GM23338 (cell line): Measurements from ENCODE around the gene CTDSP1. TPM values are rescaled to one million over a fixed set of nuclear protein-coding genes. Genes with fewer than 3 reads are reported as not detected.

Experiments used
- ATAC-seq: fragments of 200-7000 bp; cut with Tn5 transposase; 3 replicates; pipeline ENCODE4 v1.9.1; 2020
- DNase-seq: peaks from one replicate; pipeline ENCODE4 v3.0.0-alpha.2; 2015; ENCODE audit warnings: low spot score
- H2AFZ ChIP-seq: fragments of 200-600 bp; sonication (generic); 2 replicates; pipeline ENCODE4 v1.8.0; 2016; ENCODE audit warnings: antibody characterized with exemption, mild to moderate bottlenecking, moderate library complexity
- H3F3A ChIP-seq: fragments of 200-600 bp; sonication (generic); replicated peaks from 2 replicates; pipeline ENCODE4 v1.8.0; 2017; ENCODE audit warnings: antibody characterized with exemption, mixed run types, low read depth
- H3K27ac ChIP-seq: fragments of 200-600 bp; sonication (generic); 2 replicates; pipeline ENCODE4 v1.6.1; 2016; ENCODE audit warnings: low read depth
- H3K27me3 ChIP-seq: fragments of 200-600 bp; sonication (generic); 2 replicates; pipeline ENCODE4 v1.8.0; 2016; ENCODE audit warnings: mild to moderate bottlenecking, mixed run types, moderate library complexity; ENCODE audit not compliant: insufficient read depth
- H3K36me3 ChIP-seq: fragments of 200-600 bp; sonication (generic); 2 replicates; pipeline ENCODE4 v1.8.0; 2016; ENCODE audit warnings: mild to moderate bottlenecking; ENCODE audit not compliant: insufficient read depth
- H3K4me1 ChIP-seq: fragments of 200-600 bp; sonication (generic); 2 replicates; pipeline ENCODE4 v1.8.0; 2016; ENCODE audit warnings: mild to moderate bottlenecking, moderate library complexity; ENCODE audit not compliant: insufficient read depth
- H3K4me2 ChIP-seq: fragments of 200-600 bp; sonication (generic); 2 replicates; pipeline ENCODE4 v1.7.1; 2017; ENCODE audit warnings: mixed run types
- H3K4me3 ChIP-seq: fragments of 200-600 bp; sonication (generic); 2 replicates; pipeline ENCODE4 v1.6.1; 2016; ENCODE audit warnings: mixed run types
- H3K79me2 ChIP-seq: fragments of 200-600 bp; sonication (generic); replicated peaks from 2 replicates; pipeline ENCODE4 v1.8.0; 2017; ENCODE audit warnings: mild to moderate bottlenecking; ENCODE audit not compliant: insufficient read depth
- H3K9me2 ChIP-seq: fragments of 200-600 bp; sonication (generic); 2 replicates; pipeline ENCODE4 v1.8.0; 2017; ENCODE audit not compliant: insufficient read depth
- H4K20me1 ChIP-seq: fragments of 200-600 bp; sonication (generic); replicated peaks from 2 replicates; pipeline ENCODE4 v1.8.0; 2017; ENCODE audit warnings: mild to moderate bottlenecking; ENCODE audit not compliant: insufficient read depth
- H3K27ac Mint-ChIP-seq: 2 replicates; pipeline ENCODE4 v1.8.0; 2020; ENCODE audit warnings: inconsistent platforms, mild to moderate bottlenecking, moderate library complexity, mixed read lengths
- H3K27me3 Mint-ChIP-seq: 3 replicates; pipeline ENCODE4 v1.8.0; 2022; ENCODE audit warnings: low read depth, mild to moderate bottlenecking, moderate library complexity, mixed read lengths, inconsistent platforms; ENCODE audit not compliant: insufficient read depth, poor library complexity
- H3K36me3 Mint-ChIP-seq: 3 replicates; pipeline ENCODE4 v1.8.0; 2021; ENCODE audit warnings: low read depth, mild to moderate bottlenecking, inconsistent platforms, moderate library complexity, mixed read lengths
- H3K4me1 Mint-ChIP-seq: 3 replicates; pipeline ENCODE4 v1.8.0; 2020; ENCODE audit warnings: mild to moderate bottlenecking, inconsistent platforms, mixed read lengths
- H3K4me3 Mint-ChIP-seq: 3 replicates; pipeline ENCODE4 v1.8.0; 2021; ENCODE audit warnings: moderate library complexity, mild to moderate bottlenecking, inconsistent platforms, mixed read lengths
- H3K9me3 Mint-ChIP-seq: 3 replicates; pipeline ENCODE4 v1.8.0; 2020; ENCODE audit warnings: moderate library complexity, mild to moderate bottlenecking, inconsistent platforms, mixed read lengths
- CREB1 ChIP-seq: fragments of 250-450 bp; sonication (Bioruptor Pico); IDR thresholded peaks from 2 replicates; pipeline ENCODE4 v1.5.0; 2020; ENCODE audit warnings: low read depth, mild to moderate bottlenecking, moderate library complexity
- CTCF ChIP-seq, 2 experiments: fragments of 200-600 bp in 1 of 2; sonication (generic) in 1 of 2; conservative IDR thresholded peaks; 2 replicates each; pipeline versions ENCODE4 v1.5.1 to v1.6.1; 2016 to 2017; ENCODE audit warnings: antibody characterized with exemption in 2 of 2, low read depth in 2 of 2, mild to moderate bottlenecking in 2 of 2, moderate library complexity in 1 of 2
- ETS1 ChIP-seq: IDR thresholded peaks from 2 replicates; pipeline ENCODE4 v1.6.1; 2016; ENCODE audit warnings: antibody characterized with exemption
- EZH2 ChIP-seq: fragments of 200-600 bp; sonication (generic); IDR thresholded peaks from one replicate; pipeline ENCODE4 v1.8.0; 2017; ENCODE audit warnings: antibody characterized with exemption, mild to moderate bottlenecking, low read depth; ENCODE audit not compliant: unreplicated experiment
- EZH2phosphoT487 ChIP-seq: fragments of 200-600 bp; sonication (generic); IDR thresholded peaks from one replicate; pipeline ENCODE4 v1.8.1; 2018; ENCODE audit warnings: antibody characterized with exemption; ENCODE audit not compliant: unreplicated experiment
- JUNB ChIP-seq: IDR thresholded peaks from one replicate; pipeline ENCODE4 v1.6.1; 2016; ENCODE audit warnings: antibody characterized with exemption; ENCODE audit not compliant: unreplicated experiment
- NANOG ChIP-seq: IDR thresholded peaks from 2 replicates; pipeline ENCODE4 v1.6.1; 2016; ENCODE audit warnings: antibody characterized with exemption, borderline replicate concordance
- POLR2AphosphoS5 ChIP-seq: IDR thresholded peaks from 2 replicates; pipeline ENCODE4 v1.6.1; 2016; ENCODE audit warnings: antibody characterized with exemption, low read depth
- STAT1 ChIP-seq: IDR thresholded peaks from one replicate; pipeline ENCODE4 v1.6.1; 2016; ENCODE audit warnings: antibody characterized with exemption; ENCODE audit not compliant: unreplicated experiment
- ZNF331 ChIP-seq: fragments of 250-450 bp; sonication (Bioruptor Pico); IDR thresholded peaks from 2 replicates; pipeline ENCODE4 v1.5.0; 2020; ENCODE audit warnings: low read depth, mild to moderate bottlenecking, moderate library complexity
- polyA plus RNA-seq: library from polyadenylated mRNA; unstranded; fragments of >200 nt; fragmentation: Nextera tagmentation; extraction: Ambion mirVana; gene quantifications from 2 replicates; pipeline ENCODE4 v1.2.1, GENCODE V29; 2016
- total RNA-seq: library from RNA; depleted of rRNA; stranded (reverse); fragments of >200 nt; shearing (Covaris generic); gene quantifications from 2 replicates; pipeline ENCODE4 v1.2.3, GENCODE V29; 2014
- TF ChIP-seq, protein P1 (sequence below): fragments of 250-450 bp; sonication (Bioruptor Pico); IDR thresholded peaks from 2 replicates; pipeline ENCODE4 v1.5.0; 2020; ENCODE audit warnings: mild to moderate bottlenecking, moderate library complexity
- TF ChIP-seq, protein P2 (sequence below): IDR thresholded peaks from one replicate; pipeline ENCODE4 v1.6.1; 2018; ENCODE audit warnings: antibody characterized with exemption; ENCODE audit not compliant: unreplicated experiment

The CTDSP1 gene
- total and polyA plus RNA-seq, 2 experiments from 2014 or later, result 6.7 to 21.8 TPM

DNA sequence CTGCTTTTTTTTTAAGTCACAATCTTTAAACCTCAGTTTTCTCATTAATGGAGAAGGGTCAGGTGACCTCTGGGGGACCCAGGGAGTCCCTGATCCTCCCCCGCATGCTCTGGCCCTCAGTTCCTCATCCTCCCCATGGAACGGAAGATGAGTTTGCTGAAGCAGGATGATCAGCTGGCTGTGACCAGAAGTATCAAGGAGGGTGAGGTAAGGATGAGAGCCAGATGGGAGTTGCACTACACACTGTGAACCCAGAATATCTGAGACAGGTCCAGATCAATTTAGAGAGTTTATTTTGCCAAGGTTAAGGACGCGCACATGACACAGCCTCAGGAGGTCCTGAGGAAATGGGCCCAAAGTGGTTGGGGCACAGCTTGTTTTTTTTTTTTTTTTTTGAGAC is 39.2 kb upstream of the CTDSP1 start:
- Mint-ChIP-seq H3K9me3 (no peaks in the 10 kb centered on the region), H3K4me3 (no peak overlapping the region), H3K36me3 (no peaks in the 10 kb centered on the region), H3K4me1 (peaks cover 14% of the 10 kb centered on the region; the same call in 2 of the 3 replicates), H3K27me3 (peaks cover 18% of the 10 kb centered on the region), H3K27ac (no peak overlapping the region)
- Histone ChIP-seq H3K79me2 (no peaks in the 10 kb centered on the region), H3K9me2 (no peaks in the 10 kb centered on the region), H3K4me3 (no peak overlapping the region), H3K4me1 (no peaks in the 10 kb centered on the region), H4K20me1 (no peaks in the 10 kb centered on the region), H3F3A (no peaks in the 10 kb centered on the region), H3K27me3 (no peaks in the 10 kb centered on the region), H3K27ac (no peak overlapping the region), H2AFZ (peak overlapping the region; percentile 66; the same call in 1 of the 2 replicates), H3K36me3 (no peaks in the 10 kb centered on the region), H3K4me2 (no peak overlapping the region)
- DNase-seq, result no peak
- TF ChIP-seq ETS1 (no peak), EZH2 (no peak), NANOG (no peak), POLR2AphosphoS5 (no peak), ZNF331 (CRISPR knock-in tag) (no peak), CTCF (conservative IDR thresholded peaks at IDR 0.05; ENCODE audit: low read depth in 2 of 2) (no peak), EZH2phosphoT487 (no peak), JUNB (no peak), STAT1 (no peak), CREB1 (no peak)
- TF ChIP-seq, protein P1, sequence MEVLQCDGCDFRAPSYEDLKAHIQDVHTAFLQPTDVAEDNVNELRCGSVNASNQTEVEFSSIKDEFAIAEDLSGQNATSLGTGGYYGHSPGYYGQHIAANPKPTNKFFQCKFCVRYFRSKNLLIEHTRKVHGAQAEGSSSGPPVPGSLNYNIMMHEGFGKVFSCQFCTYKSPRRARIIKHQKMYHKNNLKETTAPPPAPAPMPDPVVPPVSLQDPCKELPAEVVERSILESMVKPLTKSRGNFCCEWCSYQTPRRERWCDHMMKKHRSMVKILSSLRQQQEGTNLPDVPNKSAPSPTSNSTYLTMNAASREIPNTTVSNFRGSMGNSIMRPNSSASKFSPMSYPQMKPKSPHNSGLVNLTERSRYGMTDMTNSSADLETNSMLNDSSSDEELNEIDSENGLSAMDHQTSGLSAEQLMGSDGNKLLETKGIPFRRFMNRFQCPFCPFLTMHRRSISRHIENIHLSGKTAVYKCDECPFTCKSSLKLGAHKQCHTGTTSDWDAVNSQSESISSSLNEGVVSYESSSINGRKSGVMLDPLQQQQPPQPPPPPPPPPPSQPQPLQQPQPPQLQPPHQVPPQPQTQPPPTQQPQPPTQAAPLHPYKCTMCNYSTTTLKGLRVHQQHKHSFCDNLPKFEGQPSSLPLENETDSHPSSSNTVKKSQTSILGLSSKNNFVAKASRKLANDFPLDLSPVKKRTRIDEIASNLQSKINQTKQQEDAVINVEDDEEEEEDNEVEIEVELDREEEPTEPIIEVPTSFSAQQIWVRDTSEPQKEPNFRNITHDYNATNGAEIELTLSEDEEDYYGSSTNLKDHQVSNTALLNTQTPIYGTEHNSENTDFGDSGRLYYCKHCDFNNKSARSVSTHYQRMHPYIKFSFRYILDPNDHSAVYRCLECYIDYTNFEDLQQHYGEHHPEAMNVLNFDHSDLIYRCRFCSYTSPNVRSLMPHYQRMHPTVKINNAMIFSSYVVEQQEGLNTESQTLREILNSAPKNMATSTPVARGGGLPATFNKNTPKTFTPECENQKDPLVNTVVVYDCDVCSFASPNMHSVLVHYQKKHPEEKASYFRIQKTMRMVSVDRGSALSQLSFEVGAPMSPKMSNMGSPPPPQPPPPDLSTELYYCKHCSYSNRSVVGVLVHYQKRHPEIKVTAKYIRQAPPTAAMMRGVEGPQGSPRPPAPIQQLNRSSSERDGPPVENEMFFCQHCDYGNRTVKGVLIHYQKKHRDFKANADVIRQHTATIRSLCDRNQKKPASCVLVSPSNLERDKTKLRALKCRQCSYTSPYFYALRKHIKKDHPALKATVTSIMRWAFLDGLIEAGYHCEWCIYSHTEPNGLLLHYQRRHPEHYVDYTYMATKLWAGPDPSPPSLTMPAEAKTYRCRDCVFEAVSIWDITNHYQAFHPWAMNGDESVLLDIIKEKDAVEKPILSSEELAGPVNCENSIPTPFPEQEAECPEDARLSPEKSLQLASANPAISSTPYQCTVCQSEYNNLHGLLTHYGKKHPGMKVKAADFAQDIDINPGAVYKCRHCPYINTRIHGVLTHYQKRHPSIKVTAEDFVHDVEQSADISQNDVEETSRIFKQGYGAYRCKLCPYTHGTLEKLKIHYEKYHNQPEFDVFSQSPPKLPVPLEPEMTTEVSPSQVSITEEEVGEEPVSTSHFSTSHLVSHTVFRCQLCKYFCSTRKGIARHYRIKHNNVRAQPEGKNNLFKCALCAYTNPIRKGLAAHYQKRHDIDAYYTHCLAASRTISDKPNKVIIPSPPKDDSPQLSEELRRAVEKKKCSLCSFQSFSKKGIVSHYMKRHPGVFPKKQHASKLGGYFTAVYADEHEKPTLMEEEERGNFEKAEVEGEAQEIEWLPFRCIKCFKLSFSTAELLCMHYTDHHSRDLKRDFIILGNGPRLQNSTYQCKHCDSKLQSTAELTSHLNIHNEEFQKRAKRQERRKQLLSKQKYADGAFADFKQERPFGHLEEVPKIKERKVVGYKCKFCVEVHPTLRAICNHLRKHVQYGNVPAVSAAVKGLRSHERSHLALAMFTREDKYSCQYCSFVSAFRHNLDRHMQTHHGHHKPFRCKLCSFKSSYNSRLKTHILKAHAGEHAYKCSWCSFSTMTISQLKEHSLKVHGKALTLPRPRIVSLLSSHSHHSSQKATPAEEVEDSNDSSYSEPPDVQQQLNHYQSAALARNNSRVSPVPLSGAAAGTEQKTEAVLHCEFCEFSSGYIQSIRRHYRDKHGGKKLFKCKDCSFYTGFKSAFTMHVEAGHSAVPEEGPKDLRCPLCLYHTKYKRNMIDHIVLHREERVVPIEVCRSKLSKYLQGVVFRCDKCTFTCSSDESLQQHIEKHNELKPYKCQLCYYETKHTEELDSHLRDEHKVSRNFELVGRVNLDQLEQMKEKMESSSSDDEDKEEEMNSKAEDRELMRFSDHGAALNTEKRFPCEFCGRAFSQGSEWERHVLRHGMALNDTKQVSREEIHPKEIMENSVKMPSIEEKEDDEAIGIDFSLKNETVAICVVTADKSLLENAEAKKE (CRISPR knock-in tag), result no peak
- TF ChIP-seq, protein P2, sequence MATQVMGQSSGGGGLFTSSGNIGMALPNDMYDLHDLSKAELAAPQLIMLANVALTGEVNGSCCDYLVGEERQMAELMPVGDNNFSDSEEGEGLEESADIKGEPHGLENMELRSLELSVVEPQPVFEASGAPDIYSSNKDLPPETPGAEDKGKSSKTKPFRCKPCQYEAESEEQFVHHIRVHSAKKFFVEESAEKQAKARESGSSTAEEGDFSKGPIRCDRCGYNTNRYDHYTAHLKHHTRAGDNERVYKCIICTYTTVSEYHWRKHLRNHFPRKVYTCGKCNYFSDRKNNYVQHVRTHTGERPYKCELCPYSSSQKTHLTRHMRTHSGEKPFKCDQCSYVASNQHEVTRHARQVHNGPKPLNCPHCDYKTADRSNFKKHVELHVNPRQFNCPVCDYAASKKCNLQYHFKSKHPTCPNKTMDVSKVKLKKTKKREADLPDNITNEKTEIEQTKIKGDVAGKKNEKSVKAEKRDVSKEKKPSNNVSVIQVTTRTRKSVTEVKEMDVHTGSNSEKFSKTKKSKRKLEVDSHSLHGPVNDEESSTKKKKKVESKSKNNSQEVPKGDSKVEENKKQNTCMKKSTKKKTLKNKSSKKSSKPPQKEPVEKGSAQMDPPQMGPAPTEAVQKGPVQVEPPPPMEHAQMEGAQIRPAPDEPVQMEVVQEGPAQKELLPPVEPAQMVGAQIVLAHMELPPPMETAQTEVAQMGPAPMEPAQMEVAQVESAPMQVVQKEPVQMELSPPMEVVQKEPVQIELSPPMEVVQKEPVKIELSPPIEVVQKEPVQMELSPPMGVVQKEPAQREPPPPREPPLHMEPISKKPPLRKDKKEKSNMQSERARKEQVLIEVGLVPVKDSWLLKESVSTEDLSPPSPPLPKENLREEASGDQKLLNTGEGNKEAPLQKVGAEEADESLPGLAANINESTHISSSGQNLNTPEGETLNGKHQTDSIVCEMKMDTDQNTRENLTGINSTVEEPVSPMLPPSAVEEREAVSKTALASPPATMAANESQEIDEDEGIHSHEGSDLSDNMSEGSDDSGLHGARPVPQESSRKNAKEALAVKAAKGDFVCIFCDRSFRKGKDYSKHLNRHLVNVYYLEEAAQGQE, result no peak
- no peak for ATAC-seq
